GM18907 (cell line): Measurements from ENCODE around the gene NLK.
"Not testable (repeated sequence)": the region's sequence is repeated elsewhere in the genome, so short reads cannot be mapped to it uniquely, and the experiment has no call there.

Experiments used
- ATAC-seq: cut with Tn5 transposase; IDR thresholded peaks from one replicate; pipeline ENCODE4 v1.9.1; 2021; ENCODE audit warnings: mild to moderate bottlenecking, moderate library complexity; ENCODE audit not compliant: unreplicated experiment

The NLK gene

GRCh38 chr17:28145348-28145747 lies 102.9 kb downstream of the NLK start:
- no peak for ATAC-seq

GRCh38 chr17:28147017-28147416 lies 104.5 kb downstream of the NLK start:
- no peak for ATAC-seq

DNA sequence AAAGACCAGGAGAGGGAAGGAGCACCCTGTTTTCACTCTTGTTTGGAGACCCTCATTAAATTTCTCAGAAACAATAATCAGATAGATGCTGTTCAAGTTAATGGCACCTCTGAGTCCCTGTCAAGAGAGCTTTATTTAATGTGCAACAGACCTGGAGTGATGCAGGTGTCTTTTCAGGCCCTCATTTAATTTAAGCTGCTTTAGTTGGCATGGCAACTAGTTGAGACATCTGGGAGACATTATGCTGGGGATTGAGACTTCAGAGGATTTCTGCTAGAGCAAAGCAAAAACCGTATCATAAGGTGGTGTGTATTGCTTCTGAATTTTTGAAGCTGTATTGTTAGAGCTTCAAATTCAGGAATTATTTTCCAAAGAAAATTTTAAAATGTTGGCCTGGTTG lies 108.5 kb downstream of the NLK start:
- ATAC-seq: no peak

- no peak for ATAC-seq
Measured at GRCh38 chr17:28154214-28154613, 111.7 kb downstream of the NLK start.

- ATAC-seq: not testable (repeated sequence)
Measured at GRCh38 chr17:28155405-28155804, 112.9 kb downstream of the NLK start.

DNA sequence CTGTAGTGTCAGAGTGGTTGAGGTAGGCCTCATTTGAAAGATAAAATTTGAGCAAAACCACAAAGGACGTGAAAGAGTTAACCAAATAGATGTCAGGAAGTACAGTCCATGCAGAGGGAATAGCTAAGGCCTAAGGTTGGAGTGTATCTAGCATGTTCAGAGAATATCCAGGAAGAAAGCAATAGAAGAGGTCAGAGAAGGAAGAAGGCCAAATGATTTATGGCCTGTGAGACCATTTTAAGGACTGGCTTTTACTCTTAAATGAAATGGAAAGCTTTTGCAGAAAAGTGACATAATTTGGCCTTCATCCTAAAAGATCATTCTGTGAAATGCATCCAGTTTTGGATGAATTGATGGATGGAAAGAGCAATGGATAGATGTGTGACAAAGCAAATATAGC lies 116.5 kb downstream of the NLK start:
- ATAC-seq: no peak

DNA sequence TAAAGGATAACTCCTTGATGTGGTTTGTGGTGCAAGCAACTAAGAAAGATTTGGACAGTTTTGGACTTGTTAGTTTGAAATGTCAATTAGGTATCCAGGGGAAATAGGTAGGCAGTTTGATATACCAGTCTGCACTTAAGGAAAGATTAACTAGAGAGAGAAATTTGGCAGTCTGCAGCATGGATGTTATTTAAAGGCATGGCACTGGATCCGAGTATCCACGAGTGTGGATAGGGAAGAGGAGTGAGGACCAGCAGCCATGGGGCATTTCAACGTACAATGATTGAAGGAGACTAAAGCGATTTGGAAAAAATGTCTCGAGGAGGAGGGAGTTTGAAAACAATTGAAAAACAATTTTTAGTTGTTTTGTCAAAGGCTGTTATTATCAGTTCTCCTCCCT lies 117.4 kb downstream of the NLK start:
- ATAC-seq: no peak

DNA sequence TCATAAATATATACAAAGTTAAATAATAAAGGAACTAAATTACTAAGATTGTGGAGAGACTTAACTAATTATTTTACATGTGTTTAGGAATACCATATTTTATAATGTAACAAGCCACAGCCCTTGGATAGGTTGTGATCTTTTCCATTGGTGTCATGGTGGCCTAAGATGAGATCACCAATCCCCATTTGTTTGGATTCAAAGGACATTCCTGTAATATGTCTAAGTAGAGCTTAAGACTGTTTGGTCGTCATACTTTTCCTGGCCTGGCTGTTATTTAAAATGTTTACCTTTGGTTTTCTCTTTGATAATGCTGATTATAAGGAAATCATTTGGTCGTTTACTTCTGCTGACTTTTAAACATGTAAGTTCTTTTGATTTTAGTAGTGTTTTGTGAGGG lies 118.1 kb downstream of the NLK start:
- no peak for ATAC-seq

DNA sequence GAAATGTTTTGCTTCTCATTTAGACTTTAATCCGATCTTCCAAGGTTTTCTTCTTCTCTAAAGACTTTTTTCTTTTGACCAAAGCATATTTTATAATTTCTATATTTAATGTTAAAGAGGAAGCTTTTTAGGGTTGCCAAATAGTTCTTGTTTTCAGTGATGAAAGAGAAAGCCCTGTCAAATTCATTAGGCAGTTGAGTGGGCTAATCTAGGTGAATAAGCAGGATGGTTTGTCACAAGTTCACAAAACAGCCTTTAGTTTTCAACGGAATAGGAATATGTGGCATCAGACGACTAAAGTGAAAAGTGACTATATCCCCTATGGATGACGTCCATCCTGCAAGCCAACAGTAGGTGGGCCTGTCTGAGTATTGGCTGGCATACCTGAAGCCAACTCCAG lies 118.8 kb downstream of the NLK start:
- ATAC-seq: no peak

- ATAC-seq: no peak
Measured at GRCh38 chr17:28166478-28166877, 124.0 kb downstream of the NLK start.

DNA sequence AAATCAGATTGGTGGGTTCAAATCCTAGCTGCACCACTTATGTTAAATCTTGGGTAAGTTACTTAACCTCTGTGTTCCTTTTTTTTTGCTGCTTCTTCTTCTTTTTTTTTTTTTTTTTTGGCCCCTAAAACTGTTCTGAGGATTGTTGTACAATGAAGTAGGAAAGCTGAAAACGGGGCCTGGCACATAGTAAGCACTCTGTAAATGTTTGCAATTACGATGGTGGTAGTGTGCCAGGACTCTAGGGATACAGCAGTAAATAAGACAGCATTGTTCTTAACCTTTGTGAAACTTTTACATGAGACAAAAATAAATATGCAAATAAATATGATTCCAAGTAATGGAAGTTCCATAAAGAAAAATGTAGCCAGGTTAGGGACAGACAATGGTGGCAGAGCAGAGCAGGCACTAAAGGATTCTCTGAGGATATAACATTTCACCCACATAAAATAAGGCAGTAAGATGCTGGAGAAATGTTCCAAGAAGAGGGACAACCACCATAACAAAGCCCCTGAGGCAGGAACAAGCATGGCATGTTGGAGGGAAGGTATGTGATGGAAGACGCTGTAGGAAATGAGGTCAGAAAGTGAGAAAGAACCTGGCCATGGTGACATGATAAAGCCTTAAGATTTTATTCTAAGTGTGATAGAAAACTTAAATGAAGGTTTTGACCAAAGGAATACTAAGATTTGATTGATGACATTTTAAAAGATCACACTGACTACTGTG lies 127.3 kb downstream of the NLK start:
- ATAC-seq: no peak

GRCh38 chr17:28170771-28171170 lies 128.3 kb downstream of the NLK start:
- ATAC-seq: no peak

DNA sequence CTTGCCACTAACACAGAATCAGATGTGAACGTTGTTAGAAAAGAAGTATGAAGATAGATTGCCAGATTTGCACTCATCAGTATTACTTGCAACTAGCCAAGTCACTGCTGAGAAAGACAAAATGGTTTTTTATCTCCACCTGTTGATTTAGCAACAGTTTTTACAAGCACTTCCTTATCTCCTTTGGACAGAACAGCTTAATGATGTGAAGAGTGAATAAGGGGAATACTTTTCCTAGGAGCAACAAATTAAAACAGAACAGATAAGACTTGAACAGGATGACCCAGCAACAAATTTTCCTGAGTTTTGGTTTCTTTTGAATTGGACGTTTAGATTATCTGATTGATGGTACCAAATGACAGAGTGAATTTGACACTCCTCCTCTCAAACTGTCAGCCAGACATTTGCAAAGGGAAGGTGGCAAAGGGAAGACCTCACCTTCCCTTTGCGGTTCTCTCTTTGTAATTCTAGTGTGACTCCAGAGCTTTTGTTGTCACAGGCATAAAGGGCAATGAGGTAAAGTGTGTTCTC lies 130.6 kb downstream of the NLK start:
- ATAC-seq: no peak

DNA sequence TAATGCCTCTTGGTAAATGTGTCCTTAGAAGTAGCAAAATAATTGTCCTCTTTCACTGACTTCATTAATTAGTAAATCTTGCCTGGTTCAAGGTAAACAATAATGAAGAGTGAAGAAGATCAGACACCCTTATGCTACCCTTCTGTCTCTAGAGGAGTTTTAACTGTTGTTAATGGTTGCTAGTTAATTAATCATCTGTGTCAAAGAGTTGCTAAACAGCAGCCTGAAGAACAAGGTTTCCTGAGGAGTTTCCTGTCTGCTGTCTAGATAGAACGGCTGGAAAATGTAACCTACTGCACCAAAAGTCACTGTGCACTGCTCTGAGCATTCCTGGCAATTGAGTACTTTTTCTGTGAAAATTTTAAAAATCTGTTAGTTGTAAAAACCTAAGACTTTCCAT lies 131.3 kb downstream of the NLK start:
- no peak for ATAC-seq

DNA sequence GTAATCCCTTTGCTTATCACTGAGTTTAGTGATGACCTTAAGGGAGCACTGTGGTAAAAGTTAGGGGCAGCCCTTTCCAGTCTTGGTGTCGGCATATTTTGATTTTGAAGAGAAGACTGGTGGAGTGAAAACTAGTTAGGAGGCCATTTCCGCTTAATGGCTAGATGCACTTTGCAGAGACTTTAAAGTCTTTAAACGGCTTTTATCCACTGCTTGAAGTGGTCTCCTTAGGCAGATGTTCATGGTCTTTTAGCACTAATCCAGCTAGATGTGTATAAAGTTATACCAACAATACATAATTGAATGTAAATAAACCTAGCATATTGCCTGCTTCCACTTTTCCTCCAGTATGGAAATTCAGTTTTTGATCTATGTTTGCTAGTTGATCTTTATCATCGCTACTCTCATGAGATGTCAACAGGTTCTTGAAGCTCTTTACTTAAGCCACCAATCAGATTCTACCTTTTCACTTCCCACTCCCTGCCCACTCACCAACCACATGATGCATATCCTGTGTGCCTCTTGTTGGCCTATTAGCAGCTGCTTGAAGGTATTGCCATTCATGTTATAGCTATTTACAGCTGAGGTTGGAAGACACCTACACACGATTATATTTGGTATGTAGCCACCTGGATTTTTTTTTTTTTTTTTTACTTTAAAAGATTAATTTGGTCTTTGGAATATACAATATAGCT lies 132.0 kb downstream of the NLK start:
- ATAC-seq: no peak

DNA sequence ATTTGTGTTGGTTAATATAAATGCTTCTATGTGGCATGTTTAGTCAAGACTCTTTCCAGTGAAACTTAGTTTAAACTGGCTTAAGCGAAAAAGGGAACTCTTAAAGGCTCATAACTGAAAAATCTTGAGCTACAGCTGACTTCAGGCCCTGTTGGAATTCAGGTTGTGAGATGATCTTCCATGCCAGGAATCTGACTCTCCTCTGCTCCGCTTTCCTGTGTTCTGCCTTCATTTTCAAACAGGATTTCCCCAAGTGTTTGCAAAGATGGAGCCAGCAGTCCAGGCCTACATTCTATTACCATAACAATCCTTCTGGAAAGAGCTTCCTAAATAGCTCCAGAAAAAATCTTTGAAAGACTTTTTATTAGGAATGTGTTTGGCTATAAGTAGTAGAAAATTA lies 134.9 kb downstream of the NLK start:
- no peak for ATAC-seq

- no peak for ATAC-seq
Measured at GRCh38 chr17:28178800-28179199, 136.3 kb downstream of the NLK start.

DNA sequence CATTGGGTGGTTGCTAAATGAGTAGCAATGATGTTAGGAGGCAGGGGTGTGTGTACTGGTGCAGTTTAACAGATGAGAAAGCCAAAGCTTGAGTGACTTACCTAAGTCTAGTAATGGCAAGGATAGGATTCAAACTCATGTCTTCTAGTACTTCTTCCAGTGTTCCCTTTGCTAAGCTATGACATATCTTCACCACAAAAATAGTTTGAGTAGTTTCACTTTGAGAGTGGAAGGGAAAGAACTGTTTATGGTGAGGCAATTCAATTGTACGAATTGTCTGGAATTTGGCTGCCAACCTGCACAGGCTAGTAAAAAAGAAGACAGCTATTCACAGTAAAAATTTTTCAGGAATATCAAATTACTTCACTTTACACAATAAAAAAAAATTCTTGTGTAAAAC lies 138.0 kb downstream of the NLK start:
- ATAC-seq: no peak

- no peak for ATAC-seq
Measured at GRCh38 chr17:28181568-28181967, 139.1 kb downstream of the NLK start.

DNA sequence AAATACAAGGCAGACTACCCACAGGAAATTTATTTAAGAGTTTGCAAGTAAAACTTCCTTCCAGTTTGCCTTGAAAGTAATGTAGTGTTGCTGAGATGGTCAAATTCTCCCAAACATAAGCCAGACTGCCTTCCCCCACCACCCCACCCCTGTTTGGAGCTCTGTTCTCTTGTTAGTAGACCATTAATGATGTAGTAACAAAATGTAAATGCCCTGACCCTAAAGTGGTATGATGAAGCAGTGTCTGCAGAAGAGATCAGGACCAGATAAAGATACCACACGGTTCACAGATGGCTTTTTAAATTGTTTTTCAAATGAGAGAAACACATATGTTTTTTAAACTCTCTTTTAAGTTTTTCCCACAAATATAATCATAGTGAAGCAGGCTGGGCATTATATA lies 140.1 kb downstream of the NLK start:
- no peak for ATAC-seq

DNA sequence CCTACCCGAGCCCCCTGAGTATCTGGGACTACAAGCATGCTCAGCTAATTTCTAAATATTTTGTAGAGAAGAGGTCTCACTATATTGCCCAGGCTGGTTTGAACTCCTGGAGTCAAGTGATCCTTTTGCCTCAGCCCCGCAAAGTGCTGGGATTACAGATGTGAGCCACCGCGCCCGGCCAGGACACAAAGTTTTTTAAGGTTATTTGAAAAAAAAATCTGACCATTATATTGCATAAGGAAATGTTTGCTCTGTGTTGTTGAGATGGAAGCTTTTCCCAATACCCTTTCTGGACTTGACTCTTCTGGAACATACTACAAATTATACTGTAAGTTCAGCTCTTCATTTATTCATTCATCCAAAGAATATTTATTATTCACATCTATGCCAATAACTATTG lies 143.2 kb downstream of the NLK start:
- no peak for ATAC-seq

DNA sequence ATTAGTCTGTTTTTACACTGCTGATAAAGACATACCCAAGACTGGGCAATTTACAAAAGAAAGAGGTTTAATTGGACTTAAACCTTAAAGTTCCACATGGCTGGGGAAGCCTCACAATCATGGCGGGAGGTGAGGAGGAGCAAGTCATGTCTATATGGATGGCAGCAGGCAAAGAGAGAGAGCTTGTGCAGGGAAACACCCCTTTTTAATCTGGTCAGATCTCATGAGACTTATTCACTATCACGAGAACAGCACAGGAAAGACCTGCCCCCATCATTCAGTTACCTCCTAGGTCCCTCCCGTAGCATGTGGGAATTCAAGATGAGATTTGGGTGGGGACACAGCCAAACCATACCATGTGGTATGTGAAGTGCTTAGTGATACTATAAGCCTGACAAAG lies 144.0 kb downstream of the NLK start:
- ATAC-seq: not testable (repeated sequence)
